GM19328 (cell line): Measurements from ENCODE around the gene RAB1B.
"Not testable (repeated sequence)": the region's sequence is repeated elsewhere in the genome, so short reads cannot be mapped to it uniquely, and the experiment has no call there.

Experiments used
- ATAC-seq: cut with Tn5 transposase; IDR thresholded peaks from one replicate; pipeline ENCODE4 v1.9.1; 2021; ENCODE audit warnings: mild to moderate bottlenecking, moderate library complexity; ENCODE audit not compliant: unreplicated experiment

RAB1B gene

DNA sequence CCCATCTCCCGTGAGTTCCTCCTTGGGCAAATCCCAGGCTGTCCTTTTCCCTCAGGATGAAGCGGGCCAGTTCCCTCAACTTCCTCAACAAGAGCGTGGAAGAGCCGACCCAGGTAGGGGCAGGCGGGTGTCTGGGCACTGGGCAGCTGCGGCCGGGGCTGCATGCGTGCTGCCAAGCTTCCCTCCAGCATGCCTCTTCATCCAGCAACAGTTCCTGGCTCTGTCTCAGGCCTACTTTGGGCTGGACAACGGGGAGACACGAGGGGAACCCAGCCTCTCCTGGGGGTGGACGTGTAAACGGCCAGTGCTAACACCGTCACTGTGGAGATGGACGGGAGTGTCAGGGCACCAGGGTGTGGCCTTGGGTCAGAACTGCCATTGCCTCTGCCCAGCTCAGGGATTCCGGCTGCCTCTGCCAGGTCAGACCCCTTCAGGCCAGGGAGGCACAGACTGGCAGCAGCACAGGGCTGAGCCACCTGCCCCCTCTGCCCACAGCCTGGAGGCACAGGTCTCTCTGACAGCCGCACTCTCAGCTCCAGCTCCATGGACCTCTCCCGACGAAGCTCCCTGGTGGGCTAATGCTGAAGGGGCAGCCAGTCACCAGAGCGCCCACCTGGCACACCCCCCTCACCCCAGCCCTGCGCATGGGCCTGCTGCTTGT lies 1.9 kb upstream of the RAB1B start:
- no peak for ATAC-seq

DNA sequence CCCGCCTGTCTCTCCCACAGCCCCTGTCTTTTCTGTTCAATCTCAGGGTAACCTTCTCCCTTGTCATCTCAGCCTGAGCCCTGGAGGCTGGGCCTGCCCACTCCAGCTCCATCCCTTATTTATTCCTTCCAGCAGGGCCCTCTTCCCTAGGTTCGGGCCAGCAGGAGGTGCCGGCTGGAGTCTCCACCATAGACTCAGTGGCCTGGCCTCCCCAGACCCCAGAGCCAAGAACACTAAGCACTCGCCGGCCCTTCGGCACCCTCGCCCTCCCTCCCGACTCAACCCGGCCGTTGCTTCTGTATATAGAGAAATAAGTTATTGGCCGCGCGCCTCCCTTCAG lies 1.4 kb upstream of the RAB1B start:
- no peak for ATAC-seq

DNA sequence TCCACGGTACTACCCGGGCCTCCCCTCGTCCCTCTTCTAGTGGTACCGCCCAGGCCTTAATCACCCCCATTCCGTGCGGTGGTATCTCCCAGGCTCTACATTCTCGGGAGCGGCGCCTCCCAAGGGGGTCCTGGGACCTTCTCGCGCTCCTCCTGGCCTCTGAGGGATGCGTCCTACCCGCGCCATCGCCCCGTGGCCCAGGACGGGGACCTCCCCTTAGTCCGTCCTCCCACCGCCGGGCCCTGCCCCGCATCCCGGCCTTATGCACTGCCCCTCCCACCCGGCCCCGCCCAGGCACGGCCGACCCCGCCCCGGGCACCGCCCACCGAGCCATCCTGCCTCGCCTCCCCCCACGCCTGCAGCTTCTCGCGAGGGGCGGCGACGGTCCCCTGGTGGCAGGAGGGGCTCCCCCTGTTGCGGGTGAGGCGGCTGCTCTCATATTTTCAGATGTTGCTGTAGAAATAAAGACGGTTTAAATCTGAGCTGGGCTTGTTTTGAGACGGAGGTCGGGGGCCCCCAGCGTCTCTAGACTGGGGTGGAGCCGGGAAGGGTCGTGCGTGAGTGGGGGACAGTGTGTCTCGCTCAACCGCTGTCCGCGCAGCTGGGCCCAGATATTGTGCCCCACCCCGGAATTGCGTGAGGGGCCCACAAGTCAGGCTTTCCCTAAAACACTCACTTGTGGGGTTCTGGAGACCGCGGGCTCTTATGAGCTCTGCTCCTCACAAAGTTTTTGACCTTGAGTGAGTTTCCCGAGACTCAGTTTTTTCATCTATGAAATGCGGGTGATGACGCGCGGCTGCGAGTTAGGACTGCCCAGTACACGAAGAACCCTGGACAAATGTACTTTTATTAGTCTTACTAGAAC lies 828 bp upstream of the RAB1B start:
- ATAC-seq = peak; percentile 50

DNA sequence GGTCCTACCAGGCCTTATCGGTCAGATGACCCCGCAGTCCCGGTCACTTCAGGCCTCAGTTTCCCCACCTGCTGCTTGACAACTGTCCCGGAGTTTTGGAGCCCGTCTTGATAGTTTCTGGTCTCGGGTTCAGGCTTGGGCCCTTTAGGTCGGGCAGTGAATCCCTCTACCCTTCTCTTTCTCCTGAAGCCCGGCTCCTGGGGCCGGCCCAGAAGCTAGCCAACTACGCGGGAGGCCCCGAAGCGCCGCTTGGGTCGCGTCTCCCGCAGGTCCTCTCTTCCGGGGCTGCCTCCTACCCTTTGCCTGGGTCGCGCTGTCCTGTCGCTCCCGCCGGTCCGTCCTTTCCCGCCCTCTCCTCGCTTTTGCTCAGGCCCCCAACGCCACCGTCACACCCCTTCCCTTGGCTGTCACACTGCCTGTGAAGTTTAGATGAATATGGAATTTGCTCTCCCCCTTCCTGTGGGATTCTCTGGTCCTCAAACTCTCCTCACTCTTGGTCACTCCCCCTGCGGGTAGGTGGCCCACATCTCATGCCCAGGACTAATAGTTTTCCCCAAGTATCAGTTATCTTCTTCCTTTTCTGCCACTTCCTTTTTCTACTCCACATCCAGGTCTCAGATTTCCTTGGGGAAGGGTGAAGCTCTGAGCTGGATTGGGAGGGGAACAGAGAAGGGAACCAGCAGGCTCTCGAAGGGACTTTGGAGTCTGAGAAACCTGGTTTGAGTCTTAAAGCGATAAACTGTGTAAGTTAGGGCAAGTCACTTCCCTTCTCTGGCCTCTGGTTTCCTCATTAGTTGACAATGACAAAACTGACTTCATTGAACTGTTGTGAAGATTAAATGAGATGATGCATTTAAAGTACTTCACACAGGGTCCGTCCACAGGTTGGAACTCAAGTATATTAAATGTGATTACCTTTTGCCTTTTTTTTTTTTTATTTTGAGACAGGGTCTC lies 790 bp downstream of the RAB1B start:
- ATAC-seq = no peak

DNA sequence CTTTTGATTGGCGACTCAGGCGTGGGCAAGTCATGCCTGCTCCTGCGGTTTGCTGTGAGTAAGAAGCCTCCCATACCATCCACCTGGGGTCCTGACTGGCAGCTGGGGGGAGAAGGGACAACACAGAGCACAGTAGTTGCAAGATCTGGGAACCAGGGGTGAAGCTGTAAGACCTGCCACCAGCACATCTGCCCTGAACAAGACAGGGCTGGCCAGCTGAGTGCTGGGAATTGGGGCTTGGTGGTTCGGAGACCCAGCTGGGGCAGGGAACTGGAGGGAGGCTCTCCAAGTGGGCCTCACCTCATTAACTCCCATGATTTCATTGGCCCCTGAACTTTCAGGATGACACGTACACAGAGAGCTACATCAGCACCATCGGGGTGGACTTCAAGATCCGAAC lies 3.4 kb downstream of the RAB1B start:
- no peak for ATAC-seq

DNA sequence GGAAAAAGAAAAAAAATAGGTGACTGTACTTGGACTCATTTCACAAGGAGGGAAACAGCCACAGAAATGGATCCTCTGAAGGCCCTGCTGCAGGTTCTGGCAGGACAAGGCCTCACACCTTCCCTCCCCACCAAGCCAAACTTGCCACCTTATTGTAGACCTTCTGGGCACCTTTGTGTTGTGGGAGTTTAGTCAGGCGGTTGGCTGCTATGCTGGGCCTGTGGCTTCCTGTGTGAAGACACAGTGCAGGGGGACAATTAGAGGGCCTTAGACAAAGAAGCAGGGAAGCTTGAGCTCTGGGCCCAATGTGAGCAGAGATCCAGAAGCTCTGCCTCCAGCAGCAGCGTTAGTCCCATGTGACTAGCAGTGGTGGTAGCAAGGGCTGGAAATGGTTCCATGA lies 4.2 kb downstream of the RAB1B start:
- ATAC-seq = no peak

DNA sequence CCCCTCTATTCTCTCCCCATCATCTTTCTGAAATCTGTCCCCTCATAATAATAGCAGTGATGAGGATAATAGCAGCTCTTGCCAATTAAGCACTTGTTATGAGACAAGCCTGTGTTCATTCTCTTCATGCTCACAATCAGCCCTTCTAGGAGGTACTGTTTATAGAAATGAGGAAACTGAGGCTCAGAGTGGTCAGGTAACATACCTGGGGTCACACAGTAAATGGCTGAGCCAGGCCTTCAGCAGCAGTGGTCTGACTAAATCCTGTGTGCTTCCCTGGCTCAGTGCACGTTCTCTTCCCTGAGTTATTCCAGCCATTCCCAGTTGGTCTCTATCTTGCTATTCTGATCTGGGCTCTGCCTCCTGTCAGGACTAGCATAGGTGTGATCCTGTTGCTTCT lies 5.8 kb downstream of the RAB1B start:
- no peak for ATAC-seq

DNA sequence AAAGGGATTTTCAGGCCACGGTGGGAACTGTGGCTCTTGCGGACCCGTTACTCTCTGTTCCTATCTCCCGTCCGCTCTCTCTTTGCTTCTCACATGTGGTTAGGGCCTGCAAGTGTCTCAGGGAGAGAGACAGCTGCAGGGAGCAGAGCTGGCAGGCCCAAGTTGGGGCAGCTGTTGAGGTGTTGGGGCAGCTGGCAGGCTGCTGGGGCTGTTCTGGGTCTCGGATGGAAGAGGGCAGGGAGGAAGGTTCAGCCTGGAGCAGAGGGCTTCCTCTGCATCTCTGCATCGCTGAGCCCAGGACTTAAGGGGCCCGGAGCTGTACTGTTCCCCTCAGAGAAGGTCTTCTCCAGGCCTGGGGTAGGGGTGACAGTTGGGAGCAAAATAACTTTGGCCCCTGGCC lies 7.0 kb downstream of the RAB1B start:
- ATAC-seq = no peak

DNA sequence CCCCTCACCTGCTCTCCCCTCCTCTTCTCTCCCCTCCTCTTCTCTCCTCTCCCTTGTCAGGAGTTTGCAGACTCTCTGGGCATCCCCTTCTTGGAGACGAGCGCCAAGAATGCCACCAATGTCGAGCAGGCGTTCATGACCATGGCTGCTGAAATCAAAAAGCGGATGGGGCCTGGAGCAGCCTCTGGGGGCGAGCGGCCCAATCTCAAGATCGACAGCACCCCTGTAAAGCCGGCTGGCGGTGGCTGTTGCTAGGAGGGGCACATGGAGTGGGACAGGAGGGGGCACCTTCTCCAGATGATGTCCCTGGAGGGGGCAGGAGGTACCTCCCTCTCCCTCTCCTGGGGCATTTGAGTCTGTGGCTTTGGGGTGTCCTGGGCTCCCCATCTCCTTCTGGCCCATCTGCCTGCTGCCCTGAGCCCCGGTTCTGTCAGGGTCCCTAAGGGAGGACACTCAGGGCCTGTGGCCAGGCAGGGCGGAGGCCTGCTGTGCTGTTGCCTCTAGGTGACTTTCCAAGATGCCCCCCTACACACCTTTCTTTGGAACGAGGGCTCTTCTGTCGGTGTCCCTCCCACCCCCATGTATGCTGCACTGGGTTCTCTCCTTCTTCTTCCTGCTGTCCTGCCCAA lies 7.7 kb downstream of the RAB1B start:
- ATAC-seq = no peak

DNA sequence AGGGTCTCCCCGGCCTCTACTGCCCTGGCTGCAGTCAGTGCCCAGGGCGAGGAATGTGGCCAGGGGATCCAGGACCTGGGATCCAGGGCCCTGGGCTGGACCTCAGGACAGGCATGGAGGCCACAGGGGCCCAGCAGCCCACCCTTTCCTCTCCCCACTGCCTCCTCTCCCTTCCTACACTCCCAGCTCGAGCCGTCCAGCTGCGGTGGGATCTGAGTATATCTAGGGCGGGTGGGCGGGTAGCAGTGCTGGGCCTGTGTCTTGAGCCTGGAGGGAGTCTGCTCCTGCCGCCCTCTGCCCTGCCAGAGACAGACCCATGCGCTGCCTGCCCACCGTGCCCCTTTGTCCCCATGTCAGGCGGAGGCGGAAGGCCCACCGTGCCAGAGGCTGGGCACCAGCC lies 8.2 kb downstream of the RAB1B start:
- ATAC-seq = not testable (repeated sequence)

DNA sequence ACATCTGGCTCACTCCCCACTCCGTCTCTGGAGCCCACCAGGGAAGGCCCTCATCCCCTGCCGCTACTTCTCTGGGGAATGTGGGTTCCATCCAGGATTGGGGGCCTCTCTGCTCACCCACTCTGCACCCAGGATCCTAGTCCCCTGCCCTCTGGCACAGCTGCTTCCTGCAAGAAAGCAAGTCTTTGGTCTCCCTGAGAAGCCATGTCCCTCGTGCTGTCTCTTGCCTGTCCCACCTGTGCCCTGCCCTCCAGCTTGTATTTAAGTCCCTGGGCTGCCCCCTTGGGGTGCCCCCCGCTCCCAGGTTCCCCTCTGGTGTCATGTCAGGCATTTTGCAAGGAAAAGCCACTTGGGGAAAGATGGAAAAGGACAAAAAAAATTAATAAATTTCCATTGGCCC lies 8.6 kb downstream of the RAB1B start:
- not testable (repeated sequence) for ATAC-seq

DNA sequence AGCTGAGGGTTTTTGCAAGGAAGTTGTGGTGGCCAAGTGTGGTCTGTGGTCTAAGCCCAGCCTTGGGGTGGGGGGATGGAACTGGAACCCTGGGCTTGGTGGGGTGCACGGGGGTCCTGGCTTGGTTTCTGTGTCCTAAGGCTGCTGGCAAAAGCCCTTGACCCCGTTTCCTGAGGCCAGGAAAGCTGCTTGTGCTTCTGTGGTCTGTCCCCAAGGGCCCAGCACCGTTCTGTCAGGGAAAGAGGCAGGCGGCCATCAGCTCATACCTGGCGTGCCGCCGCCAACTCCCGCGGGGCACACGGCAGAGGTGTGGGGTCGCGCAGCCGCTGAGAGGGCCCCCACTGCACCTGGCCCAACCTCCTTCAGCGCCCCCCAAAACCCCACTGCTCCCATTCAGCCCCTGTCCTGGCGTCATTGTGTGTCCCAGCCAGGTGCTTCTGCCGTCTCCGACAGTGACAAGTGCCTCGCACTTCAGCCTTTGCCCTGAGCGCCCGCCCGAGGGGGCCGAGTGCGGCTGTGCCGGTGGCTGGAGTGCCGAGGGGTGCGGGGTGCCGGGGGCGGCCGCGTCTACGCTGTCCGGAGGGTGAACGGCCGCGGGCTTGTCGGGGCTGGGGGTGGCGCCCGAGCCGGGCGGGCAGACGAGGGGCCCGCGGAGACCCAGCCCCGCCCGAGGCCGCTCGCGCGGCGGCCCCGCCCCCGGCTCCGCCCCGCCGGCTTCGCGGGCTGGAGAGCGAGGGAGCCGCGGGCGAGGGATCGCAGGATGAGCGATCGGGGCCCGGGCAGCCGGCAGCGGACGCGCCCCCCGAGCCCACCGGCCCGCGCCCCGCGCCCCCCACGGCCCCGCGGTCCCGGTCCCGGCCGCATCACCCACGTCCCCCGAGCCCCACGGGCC lies 9.3 kb downstream of the RAB1B start, which contains the start of gene CNIH2:
TSS of gene CNIH2 (plus strand) at position 705 of the 892 bp plus-strand sequence. CDS start 282 bp downstream, outside the sequence.
- ATAC-seq = no peak

DNA sequence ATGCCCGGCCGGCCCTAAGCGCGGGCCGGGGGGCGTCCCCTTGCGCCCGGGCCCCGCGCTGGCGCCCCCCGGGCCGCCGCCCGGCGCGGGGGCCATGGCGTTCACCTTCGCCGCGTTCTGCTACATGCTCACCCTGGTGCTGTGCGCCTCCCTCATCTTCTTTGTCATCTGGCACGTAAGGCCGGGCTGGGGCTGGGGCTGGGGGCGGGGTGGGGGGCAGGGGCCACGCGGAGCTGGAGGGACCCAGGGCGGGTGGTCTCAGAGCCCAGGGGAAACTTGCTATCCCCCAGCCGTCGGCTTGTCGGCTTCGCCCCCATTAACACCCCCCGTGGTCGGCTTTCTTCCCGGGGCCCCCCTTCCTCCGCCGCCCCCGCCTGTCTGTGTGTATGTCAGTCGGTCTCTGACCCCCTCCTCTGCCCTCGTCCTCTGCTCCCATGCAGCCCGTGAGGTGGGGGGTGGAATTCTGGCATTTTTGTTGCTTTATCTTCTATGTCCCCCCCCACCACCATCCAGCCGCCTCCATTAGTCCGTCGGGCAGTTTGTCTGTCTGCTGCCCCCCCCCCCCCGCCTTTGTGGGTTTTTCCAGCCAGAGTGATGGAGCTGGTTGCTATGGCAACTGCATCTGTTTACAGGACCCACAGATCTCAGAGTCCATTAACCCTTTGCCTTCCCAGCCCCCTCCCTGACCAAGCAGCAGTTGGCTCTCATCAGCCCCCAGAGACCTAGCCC lies 10.1 kb downstream of the RAB1B start:
- no peak for ATAC-seq

DNA sequence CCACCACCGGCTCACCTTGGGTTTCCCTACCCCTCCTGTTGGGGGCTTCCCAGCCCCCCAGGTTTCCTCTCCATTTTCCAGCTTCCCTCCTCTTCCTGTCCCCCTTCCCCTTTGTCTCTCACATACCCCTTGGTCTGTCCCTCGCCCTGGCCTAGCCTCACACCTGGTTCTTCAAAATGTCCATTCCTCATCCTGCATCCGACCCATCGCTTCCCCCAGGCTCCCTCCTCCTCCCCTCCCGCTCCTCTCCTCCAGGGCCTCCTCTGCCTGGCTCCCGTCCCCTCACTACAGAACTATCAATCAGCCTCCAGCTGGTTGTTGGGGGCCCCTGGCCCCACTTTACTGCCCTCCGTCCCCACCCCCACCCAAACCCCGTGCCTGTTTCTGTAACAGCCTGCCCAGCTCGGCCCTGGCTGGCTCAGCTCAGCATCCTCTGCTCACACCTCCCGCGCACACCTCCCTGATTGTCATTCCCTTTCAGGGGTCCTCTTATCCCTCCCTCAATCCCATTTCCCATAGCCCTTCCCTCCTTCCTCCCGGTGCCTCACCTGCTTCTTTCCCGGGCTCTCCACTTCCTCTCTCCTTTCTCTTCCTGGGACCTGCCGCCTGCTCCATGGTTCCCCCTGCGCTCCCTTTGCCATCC lies 10.8 kb downstream of the RAB1B start:
- no peak for ATAC-seq

DNA sequence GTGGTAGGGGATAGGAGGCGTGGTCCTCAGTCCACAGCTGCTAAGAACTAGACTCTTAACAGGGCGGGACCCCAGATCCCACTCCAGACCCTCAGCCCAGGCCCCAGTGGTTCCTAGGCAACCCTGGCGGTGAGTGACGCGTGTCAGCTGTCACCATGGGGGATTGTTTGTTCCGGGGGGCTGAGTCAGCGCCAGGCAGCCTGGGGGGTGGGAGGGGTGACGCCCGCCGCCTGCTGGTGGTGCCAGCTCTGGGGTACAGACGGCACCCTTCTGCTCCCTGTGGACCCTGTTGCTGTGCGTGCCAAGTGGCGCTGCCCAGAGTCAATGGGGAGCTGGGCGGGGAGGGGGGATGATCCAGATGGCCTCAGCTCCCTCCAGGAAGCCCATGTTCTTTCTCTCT lies 12.0 kb downstream of the RAB1B start:
- no peak for ATAC-seq

DNA sequence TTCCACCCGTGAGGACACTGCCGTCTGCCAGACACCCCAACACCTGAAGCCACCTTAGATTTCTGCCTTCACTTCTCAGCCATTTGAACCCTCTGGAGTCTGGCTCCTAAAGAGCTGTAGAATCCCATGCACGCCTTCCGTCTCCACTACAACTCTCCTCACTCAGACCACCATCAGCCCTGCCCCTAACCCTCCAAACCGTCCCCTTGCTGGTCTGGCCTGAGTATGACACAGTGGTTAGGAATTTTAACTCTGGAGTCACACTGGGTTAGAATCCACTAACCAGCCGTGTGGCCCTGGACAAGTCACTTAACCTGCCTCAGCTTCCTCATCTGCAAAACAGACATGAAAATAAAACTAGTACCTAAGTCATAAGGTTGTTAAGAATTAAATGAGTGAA lies 12.6 kb downstream of the RAB1B start:
- no peak for ATAC-seq

DNA sequence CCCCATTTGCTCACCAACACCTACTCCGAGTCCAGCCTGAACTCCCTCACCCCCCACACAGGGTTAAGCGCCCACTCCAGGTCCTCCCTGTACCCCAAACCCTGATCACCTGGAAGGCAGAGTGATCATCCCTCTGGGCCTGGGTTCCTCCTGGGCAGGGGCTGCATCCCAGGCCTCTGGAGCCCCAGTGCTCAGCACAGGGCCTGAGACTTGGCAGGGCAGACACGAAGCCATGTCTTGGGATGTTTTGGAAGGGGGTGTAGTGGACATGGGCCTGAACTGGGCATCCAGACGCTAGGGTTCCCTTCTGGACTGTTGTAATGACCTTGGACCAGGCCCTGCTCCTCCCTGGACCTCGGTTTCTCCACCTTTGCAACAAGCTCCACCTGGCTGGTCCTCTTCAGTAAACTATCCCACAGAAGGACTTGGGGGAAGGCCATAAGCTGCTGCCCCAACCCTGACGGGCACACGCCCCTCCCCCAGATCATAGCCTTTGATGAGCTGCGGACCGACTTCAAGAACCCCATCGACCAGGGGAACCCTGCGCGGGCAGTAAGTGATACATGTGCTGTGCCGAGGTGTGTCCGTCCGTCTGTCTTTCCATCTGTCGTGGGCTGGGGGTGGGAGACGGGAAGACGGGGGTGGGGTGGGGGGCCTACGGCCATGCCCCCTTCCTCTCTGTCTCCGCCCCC lies 13.5 kb downstream of the RAB1B start:
- ATAC-seq = peak; percentile 12
